Fibroblast of skin of abdomen (primary cell): ENCODE results near the gene NFATC4.
A peak's percentile ranks its signal among the peaks of the same experiment; 100 is the strongest.

ENCODE experiments used
- DNase-seq: peaks from one replicate; pipeline ENCODE4 v3.0.0-alpha.2; 2013

The NFATC4 gene

GRCh38 chr14:24390701-24391468, 22.9 kb downstream of the NFATC4 start:
- no peak for DNase-seq

- DNase-seq, result peak; percentile 64
These were observed 24.5 kb downstream of the NFATC4 start for GRCh38 chr14:24392325-24393091.

- DNase-seq, result no peak
These were observed 26.3 kb downstream of the NFATC4 start for GRCh38 chr14:24394275-24394674.

DNA sequence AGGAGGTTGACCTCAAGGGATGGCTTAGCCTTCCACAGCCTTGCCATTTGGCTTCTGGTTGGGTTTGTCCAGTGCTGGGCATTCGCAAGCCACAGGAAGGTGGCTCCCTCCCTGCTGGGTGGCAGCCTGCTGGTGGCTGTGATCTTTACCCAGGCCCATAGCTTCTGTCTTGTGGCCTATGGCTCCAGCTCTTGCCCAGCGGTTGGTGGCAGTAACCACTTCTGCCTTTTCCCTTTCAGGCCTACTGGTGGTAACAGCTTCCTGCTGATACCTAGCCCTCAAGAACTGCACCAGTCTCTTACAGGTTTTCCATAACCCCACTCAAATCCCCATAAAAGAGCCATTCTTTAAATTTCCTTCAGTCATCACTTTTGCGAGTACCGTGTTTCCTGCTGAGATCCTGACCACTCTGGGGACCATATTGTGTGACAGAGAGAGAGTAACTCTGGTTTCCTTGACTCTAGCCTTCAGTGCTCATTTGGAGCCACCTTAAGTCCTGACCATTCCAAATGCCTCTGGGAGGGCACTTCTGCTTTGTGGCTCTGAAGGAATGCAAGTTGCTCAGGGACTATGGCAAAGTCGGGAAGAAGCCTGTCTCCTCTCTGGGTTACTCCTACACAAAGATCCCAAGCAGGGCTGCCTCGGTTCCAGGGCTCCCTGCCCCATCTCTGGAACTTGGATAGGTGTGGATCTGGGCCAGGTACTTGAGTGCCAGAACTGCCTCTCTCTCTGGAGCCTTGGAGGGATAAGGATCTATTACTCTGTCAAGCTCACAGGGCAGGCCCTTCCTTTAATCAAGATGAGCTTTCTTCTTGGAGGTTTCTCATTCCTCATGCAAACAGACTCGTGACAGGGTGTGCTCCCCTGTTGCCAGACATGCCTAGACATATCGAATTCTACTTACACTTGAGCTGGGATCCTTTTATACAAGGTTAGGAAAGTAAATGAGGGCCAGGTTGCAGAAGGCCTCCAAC, 27.9 kb downstream of the NFATC4 start:
- DNase-seq, result no peak

- DNase-seq, result no peak
These were observed 29.8 kb downstream of the NFATC4 start for GRCh38 chr14:24397639-24398292.

- peak; percentile 40 for DNase-seq
These were observed 30.3 kb downstream of the NFATC4 start for GRCh38 chr14:24398293-24398652.

DNA sequence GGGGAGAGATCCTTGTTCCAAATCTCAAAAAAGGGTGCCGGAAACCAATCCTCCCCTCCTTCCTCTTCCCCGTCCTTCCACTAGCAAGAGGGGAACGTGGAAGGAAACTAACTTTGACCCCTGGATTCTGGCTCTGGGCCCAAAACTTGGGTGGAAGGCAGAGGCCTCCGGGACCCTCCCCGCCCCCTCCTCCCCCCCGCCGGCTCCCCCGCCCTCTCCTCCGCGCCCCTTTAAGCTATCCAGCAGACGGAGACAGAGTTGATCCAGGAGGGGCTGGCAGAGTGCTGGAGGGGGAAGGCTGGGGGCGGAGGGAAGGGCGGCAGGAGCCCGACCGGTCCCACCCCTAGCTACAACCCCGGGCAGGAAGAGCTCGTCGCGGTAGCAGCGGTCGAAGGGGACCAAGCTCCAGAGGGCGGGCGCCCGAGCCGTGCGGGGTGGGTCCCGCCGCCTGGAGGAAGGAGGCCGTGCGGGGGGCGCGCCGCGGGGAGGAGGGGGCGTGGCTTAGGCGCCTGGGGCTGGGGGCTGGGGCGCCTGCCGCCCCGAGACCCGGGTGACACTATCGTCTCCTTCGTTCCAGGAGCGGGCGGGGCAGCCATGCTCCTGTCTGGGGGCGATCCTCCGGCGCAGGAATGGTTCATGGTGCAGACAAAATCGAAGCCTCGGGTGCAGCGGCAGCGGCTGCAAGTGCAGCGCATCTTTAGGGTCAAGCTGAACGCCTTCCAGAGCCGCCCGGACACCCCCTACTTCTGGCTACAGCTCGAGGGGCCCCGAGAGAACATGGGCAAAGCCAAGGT, 30.9 kb downstream of the NFATC4 start, which contains the start of gene NYNRIN:
Gene NYNRIN, plus strand, starts transcription at position 351 of the 794 bp plus-strand sequence. Its CDS starts 244 bp downstream, at position 595.
- peak; percentile 49 for DNase-seq

DNA sequence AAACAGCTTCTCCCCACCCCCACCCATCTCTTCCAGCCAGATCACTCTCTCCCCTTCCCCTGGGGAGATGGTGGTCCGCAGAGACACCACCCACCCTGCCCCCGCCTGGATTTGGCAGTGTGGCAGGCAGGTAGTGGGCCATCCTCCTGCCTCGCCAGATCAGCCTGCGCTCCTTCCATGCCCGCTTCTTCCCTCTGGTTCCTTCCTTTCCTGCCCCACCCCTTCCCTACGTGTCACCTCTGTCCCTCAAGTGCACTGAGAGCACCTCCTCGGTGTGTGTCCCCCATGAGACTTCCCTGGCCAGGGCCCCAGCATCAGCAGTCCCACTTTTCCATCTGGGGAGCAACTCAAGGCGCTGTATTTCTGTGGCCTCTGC, 31.5 kb downstream of the NFATC4 start:
- no peak for DNase-seq

DNA sequence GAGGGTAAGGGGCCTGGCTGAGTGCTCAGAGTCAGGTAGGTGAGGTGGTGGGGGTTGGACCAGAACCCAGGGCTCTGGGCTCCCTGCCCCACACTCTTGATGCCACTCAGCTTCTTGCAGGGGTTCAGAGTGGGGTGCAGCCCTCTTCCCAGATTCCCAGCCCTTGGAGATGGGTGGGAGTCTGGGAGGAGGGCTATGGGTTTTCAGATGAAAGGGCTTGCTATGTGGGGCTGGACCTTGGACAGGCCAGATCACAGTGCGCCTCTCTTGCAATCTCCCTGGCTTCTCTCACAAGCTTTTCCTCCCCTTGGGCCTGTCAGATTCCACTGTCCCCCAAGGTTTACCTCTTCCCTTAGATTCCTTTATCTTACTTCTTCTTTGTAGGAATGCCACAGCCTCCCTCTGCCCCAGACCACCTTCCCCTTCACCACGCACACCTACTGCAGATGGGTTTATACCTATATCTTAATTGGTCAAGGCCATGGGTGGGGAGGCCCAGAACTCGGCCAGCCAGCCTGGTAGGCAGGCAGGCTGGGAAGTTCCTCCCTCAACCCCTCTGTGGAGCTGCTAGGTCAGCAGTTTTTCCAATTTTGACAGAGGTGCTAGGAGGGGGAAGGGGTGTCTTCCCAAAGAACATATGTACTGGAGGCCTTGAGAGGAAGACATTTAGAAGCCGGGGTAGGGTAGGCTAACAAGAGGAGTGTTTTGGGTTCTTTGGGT, 32.2 kb downstream of the NFATC4 start:
- no peak for DNase-seq

DNA sequence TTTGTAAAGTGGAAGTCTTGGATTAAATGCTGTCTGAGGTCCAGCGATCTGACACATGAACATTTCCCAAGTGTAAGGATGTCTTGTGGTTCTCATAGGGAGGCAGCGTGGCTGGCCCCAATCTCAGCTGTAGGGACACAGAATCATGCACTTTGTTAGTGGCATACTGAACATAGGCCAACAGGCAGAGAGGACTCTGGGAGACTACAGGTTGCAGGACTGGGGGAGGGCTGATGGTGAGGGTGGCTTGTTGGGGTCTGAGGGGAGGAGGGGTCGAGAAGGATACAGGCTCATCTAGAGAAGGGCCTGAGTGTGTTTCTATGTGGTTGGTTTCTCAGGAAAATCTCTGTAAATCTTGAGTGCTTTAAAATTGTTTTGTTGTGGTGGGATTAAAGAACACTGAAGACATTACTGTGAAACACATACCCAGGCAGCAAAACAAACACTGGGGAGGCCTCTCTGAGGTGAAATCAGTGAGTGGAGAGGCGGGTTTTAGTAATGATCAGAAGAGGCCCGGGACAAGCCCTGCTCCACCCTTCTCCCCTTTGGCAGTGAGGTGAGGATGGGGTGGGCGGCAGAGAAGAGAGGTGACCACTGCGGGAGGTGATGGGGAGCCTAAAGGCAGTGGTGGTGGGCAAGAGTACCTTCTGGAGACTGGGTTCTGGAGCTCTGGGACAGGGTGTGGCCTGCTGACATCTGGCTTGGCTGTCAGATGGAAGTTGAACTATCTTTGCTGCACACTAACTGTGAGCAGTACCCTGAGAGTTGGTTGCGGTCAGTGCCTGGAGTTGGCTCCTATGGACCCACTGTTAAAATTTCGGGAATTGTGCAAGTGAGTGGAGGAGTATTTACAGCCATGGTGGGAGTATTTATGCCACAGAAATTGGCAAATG, 34.1 kb downstream of the NFATC4 start:
- no peak for DNase-seq

GRCh38 chr14:24403294-24403998, 35.5 kb downstream of the NFATC4 start:
- DNase-seq, result peak; percentile 33

- DNase-seq, result no peak
These were observed 36.8 kb downstream of the NFATC4 start for GRCh38 chr14:24404814-24405213.

DNA sequence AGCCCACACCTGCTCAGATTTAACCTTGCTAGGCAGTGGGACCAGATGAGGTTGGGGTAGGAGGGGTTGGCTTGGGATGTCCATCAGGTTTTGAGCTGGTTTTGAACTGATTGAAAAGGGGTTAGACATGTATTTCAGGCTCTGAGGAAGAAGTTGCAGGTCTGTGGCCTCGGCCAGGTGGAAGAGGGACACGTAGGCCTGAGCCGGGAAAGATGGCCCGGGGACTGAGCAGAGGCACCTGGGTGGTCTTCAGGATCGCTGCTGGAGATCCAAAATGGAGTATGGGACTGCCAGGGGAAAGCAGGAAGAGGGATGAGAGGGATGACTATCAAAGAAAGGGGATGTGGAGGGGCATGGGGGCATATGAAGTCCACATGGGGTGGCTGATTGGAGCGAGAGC, 38.4 kb downstream of the NFATC4 start:
- DNase-seq, result no peak

- DNase-seq, result no peak
These were observed 39.8 kb downstream of the NFATC4 start for GRCh38 chr14:24407608-24408325.

- no peak for DNase-seq
These were observed 40.8 kb downstream of the NFATC4 start for GRCh38 chr14:24408764-24409163.

- DNase-seq, result no peak
These were observed 41.2 kb downstream of the NFATC4 start for GRCh38 chr14:24409192-24409591.

DNA sequence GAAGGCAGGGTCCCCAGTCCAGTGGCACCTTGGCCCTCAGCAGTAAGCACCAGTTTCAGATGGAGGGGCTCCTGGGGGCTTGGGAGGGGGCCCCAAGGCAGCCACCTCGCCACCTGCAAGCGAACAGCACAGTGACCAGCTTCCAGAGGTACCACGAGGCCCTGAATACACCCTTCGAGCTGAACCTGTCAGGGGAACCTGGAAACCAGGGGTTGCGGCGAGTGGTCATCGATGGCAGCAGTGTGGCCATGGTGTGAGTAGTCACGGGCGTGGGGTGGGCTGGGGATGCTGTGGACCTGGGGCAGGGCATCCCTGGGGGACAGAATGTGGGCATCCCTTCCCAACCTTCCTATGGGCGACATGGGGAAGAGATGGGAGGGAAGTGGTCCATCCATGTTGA, 42.0 kb downstream of the NFATC4 start:
- DNase-seq, result no peak
